HG03280 (cell line): ENCODE data around the gene GRPEL1.

Source experiments
- ATAC-seq: cut with Tn5 transposase; IDR thresholded peaks from one replicate; pipeline ENCODE4 v1.9.1; 2021; ENCODE audit warnings: mild to moderate bottlenecking, moderate library complexity; ENCODE audit not compliant: unreplicated experiment

The GRPEL1 gene

GRCh38 chr4:7026107-7026506, 41.8 kb downstream of the GRPEL1 start:
- ATAC-seq: no peak

GRCh38 chr4:7025040-7025602, 42.7 kb downstream of the GRPEL1 start:
- ATAC-seq: no peak

- ATAC-seq: no peak
Measured at GRCh38 chr4:7024336-7024890, 43.5 kb downstream of the GRPEL1 start.

GRCh38 chr4:7023901-7024300, 44.0 kb downstream of the GRPEL1 start:
- ATAC-seq: no peak

- ATAC-seq: no peak
Measured at GRCh38 chr4:7023486-7023885, 44.4 kb downstream of the GRPEL1 start.

- no peak for ATAC-seq
Measured at GRCh38 chr4:7021930-7022664, 45.8 kb downstream of the GRPEL1 start.

GRCh38 chr4:7021355-7021754, 46.5 kb downstream of the GRPEL1 start:
- no peak for ATAC-seq

GRCh38 chr4:7020856-7021255, 47.0 kb downstream of the GRPEL1 start:
- no peak for ATAC-seq

GRCh38 chr4:7020290-7020689, 47.6 kb downstream of the GRPEL1 start:
- ATAC-seq: no peak

GRCh38 chr4:7019367-7019766, 48.5 kb downstream of the GRPEL1 start:
- no peak for ATAC-seq

- no peak for ATAC-seq
Measured at GRCh38 chr4:7018281-7018680, 49.6 kb downstream of the GRPEL1 start.

GRCh38 chr4:7017446-7018048, 50.3 kb downstream of the GRPEL1 start:
- no peak for ATAC-seq

GRCh38 chr4:7016512-7016911, 51.4 kb downstream of the GRPEL1 start:
- ATAC-seq: no peak

- no peak for ATAC-seq
Measured at GRCh38 chr4:7016086-7016485, 51.8 kb downstream of the GRPEL1 start.

- ATAC-seq: no peak
Measured at GRCh38 chr4:7015383-7016035, 52.4 kb downstream of the GRPEL1 start.

- ATAC-seq: no peak
Measured at GRCh38 chr4:7014815-7015214, 53.0 kb downstream of the GRPEL1 start.

GRCh38 chr4:7013175-7013574, 54.7 kb downstream of the GRPEL1 start:
- no peak for ATAC-seq

GRCh38 chr4:7009564-7009963, 58.3 kb downstream of the GRPEL1 start:
- no peak for ATAC-seq
